Type B pancreatic cell (in vitro differentiated cells): ENCODE data around the gene CTNND2. TPM values are rescaled to one million over a fixed set of nuclear protein-coding genes. Genes with fewer than 3 reads are reported as not detected.

Experiments
- DNase-seq: peaks from one replicate; pipeline ENCODE4 v3.0.0; 2021; ENCODE audit warnings: mixed read lengths; ENCODE audit not compliant: unreplicated experiment; ENCODE audit errors: extremely low spot score
- H3K27ac Mint-ChIP-seq: 2 replicates; pipeline ENCODE4 v1.8.0; 2021; ENCODE audit warnings: mild to moderate bottlenecking, mixed read lengths
- H3K27me3 Mint-ChIP-seq: 2 replicates; pipeline ENCODE4 v1.8.0; 2021; ENCODE audit warnings: mixed read lengths
- H3K36me3 Mint-ChIP-seq: 2 replicates; pipeline ENCODE4 v1.8.0; 2021; ENCODE audit warnings: mixed read lengths
- H3K4me1 Mint-ChIP-seq: one replicate; pipeline ENCODE4 v1.8.0; 2021; ENCODE audit warnings: mixed read lengths; ENCODE audit not compliant: unreplicated experiment
- H3K4me3 Mint-ChIP-seq: 2 replicates; pipeline ENCODE4 v1.8.0; 2021; ENCODE audit warnings: mild to moderate bottlenecking, mixed read lengths
- H3K9me3 Mint-ChIP-seq: 2 replicates; pipeline ENCODE4 v1.8.0; 2021; ENCODE audit warnings: mixed read lengths
- total RNA-seq: library from RNA; stranded (reverse); gene quantifications from 2 replicates; pipeline ENCODE4 v1.2.1, GENCODE V29; 2021; ENCODE audit warnings: low replicate concordance
- TF ChIP-seq, protein P1 (sequence below): fragments of 200-600 bp; sonication (generic); conservative IDR thresholded peaks from 2 replicates; pipeline ENCODE4 v1.5.0; 2021; ENCODE audit warnings: antibody characterized with exemption, mild to moderate bottlenecking

The CTNND2 gene
- total RNA-seq, 1 donor from 2014 or later, result 49.5 TPM

DNA sequence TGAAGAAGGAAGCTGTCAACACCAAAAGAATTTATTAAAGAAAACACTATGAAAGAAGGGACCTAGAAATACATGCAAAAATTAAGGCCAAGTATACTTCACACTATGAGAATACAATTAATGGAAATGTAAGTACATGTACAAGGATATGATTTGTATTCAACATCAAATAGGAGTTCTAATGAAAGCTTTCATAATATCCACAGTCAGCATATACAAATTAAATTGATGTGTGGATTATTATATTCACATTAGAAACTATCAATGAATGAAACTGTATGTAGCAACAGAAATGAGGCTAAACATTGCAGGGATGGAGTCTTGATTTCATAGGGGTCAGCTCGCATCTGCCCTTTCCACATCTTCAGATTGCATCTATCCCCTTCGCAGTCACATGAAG lies 401.5 kb downstream of the CTNND2 start:
- H3K4me3 Mint-ChIP-seq, result no peak overlapping the region
- DNase-seq, result no peak
- H3K4me1 Mint-ChIP-seq, result no peaks in the 10 kb centered on the region
- H3K27me3 Mint-ChIP-seq, result no peaks in the 10 kb centered on the region
- TF ChIP-seq, protein P1, sequence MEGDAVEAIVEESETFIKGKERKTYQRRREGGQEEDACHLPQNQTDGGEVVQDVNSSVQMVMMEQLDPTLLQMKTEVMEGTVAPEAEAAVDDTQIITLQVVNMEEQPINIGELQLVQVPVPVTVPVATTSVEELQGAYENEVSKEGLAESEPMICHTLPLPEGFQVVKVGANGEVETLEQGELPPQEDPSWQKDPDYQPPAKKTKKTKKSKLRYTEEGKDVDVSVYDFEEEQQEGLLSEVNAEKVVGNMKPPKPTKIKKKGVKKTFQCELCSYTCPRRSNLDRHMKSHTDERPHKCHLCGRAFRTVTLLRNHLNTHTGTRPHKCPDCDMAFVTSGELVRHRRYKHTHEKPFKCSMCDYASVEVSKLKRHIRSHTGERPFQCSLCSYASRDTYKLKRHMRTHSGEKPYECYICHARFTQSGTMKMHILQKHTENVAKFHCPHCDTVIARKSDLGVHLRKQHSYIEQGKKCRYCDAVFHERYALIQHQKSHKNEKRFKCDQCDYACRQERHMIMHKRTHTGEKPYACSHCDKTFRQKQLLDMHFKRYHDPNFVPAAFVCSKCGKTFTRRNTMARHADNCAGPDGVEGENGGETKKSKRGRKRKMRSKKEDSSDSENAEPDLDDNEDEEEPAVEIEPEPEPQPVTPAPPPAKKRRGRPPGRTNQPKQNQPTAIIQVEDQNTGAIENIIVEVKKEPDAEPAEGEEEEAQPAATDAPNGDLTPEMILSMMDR, result no peak
- no peaks in the 10 kb centered on the region for H3K36me3 Mint-ChIP-seq
- H3K9me3 Mint-ChIP-seq, result no peaks in the 10 kb centered on the region
- H3K27ac Mint-ChIP-seq, result no peak overlapping the region

DNA sequence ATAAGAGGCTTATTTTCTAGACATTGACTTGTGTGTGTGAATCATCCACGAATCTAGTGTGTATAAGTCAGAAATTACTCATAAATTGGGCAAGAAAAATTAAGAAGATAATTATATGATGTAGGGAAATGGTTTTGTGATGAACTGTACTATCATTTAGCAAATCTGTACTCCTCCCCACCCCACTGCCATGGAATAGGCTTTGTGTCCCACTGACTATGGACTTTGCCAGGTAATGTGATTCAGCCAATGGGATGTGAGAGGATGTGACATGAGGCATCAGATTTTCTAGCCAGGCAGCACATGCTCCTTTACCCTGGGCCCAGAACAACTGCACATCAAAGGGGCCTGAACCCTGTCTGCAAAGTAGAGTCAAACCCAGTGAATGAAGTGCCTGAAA lies 406.6 kb downstream of the CTNND2 start:
- H3K27me3 Mint-ChIP-seq, result no peaks in the 10 kb centered on the region
- DNase-seq, result no peak
- peaks cover 9% of the 10 kb centered on the region for H3K4me1 Mint-ChIP-seq
- TF ChIP-seq, protein P1, result no peak
- H3K27ac Mint-ChIP-seq, result no peak overlapping the region
- H3K4me3 Mint-ChIP-seq, result no peak overlapping the region
- no peaks in the 10 kb centered on the region for H3K9me3 Mint-ChIP-seq
- H3K36me3 Mint-ChIP-seq, result no peaks in the 10 kb centered on the region

- peaks cover 9% of the 10 kb centered on the region for H3K4me1 Mint-ChIP-seq
- no peak for DNase-seq
- TF ChIP-seq, protein P1, result no peak
- no peaks in the 10 kb centered on the region for H3K27me3 Mint-ChIP-seq
- H3K27ac Mint-ChIP-seq, result no peak overlapping the region
- H3K36me3 Mint-ChIP-seq, result no peaks in the 10 kb centered on the region
- no peaks in the 10 kb centered on the region for H3K9me3 Mint-ChIP-seq
- H3K4me3 Mint-ChIP-seq, result no peak overlapping the region
Measured at GRCh38 chr5:11496137-11496719, 408.0 kb downstream of the CTNND2 start.

DNA sequence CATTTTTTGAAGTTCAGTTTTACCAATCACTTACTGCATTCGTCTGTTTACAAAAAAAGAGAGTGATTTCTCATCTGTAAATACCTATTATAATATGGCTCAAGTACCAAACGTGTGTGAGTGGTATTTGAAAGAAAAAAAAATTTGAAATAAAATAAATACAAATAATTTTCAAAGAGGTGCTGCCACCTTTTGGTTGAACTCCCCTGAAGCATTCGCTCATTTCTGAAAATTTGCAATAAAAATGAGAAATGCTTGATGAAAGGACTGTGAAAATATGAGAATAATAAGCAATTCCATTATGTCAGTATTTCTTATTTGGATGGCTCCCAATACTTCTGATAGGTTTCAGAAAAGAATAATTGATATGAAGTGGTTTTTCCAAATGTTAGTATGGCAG lies 409.9 kb downstream of the CTNND2 start:
- H3K4me3 Mint-ChIP-seq, result no peak overlapping the region
- H3K36me3 Mint-ChIP-seq, result no peaks in the 10 kb centered on the region
- TF ChIP-seq, protein P1, result peak; percentile 68
- H3K27me3 Mint-ChIP-seq, result no peaks in the 10 kb centered on the region
- H3K4me1 Mint-ChIP-seq, result peaks cover 9% of the 10 kb centered on the region
- no peak for DNase-seq
- H3K9me3 Mint-ChIP-seq, result no peaks in the 10 kb centered on the region
- no peak overlapping the region for H3K27ac Mint-ChIP-seq

- no peak for DNase-seq
- H3K36me3 Mint-ChIP-seq, result no peaks in the 10 kb centered on the region
- H3K9me3 Mint-ChIP-seq, result no peaks in the 10 kb centered on the region
- H3K4me3 Mint-ChIP-seq, result no peak overlapping the region
- no peaks in the 10 kb centered on the region for H3K27me3 Mint-ChIP-seq
- H3K4me1 Mint-ChIP-seq, result peaks cover 9% of the 10 kb centered on the region
- TF ChIP-seq, protein P1, result no peak
- no peak overlapping the region for H3K27ac Mint-ChIP-seq
Measured at GRCh38 chr5:11491404-11492075, 412.7 kb downstream of the CTNND2 start.
